Measurements from ENCODE around the gene RFX2. TPM values are rescaled to one million over a fixed set of nuclear protein-coding genes. Genes with fewer than 3 reads are reported as not detected.

RFX2 gene
- total RNA-seq, 2 donors from 2014 or later, result 21.7 to 30.3 TPM

- DNase-seq (ENCODE audit: low spot score) (no peak), ATAC-seq (ENCODE audit: insufficient number of reproducible peaks, low FRiP score, low read depth) (no peak)
- no peaks in the 10 kb centered on the region for H3K9me3 ChIP-seq
- H3K27ac ChIP-seq, result no peak overlapping the region
- no peaks in the 10 kb centered on the region for H3K4me1 ChIP-seq (ENCODE audit: control insufficient read depth in 1 of 2, low read depth in 2 of 2)
- no peak for TF ChIP-seq CTCF (IDR thresholded peaks at IDR 0.05)
- H3K4me3 ChIP-seq, result no peak overlapping the region
- H3K27me3 ChIP-seq (replicated peaks; ENCODE audit: insufficient read depth), result no peaks in the 10 kb centered on the region
- H3K36me3 ChIP-seq, result peaks cover 11% of the 10 kb centered on the region
Observed at GRCh38 chr19:6012426-6013170, 97.7 kb downstream of the RFX2 start.

GRCh38 chr19:6011794-6012193, 98.5 kb downstream of the RFX2 start:
- DNase-seq (ENCODE audit: low spot score) (no peak), ATAC-seq (ENCODE audit: insufficient number of reproducible peaks, low FRiP score, low read depth) (no peak)
- Histone ChIP-seq H3K4me1 (ENCODE audit: control insufficient read depth in 1 of 2, low read depth in 2 of 2) (no peaks in the 10 kb centered on the region), H3K9me3 (no peaks in the 10 kb centered on the region), H3K27ac (no peak overlapping the region), H3K27me3 (replicated peaks; ENCODE audit: insufficient read depth) (no peaks in the 10 kb centered on the region), H3K36me3 (peaks cover 11% of the 10 kb centered on the region), H3K4me3 (no peak overlapping the region)
- TF ChIP-seq CTCF (IDR thresholded peaks at IDR 0.05), result no peak

- ATAC-seq (ENCODE audit: insufficient number of reproducible peaks, low FRiP score, low read depth), result no peak
- Histone ChIP-seq H3K27ac (no peak overlapping the region), H3K4me1 (ENCODE audit: control insufficient read depth in 1 of 2, low read depth in 2 of 2) (no peaks in the 10 kb centered on the region), H3K36me3 (peaks cover 11% of the 10 kb centered on the region), H3K9me3 (no peaks in the 10 kb centered on the region), H3K27me3 (replicated peaks; ENCODE audit: insufficient read depth) (no peaks in the 10 kb centered on the region), H3K4me3 (no peak overlapping the region)
- no peak for DNase-seq (ENCODE audit: low spot score)
- no peak for TF ChIP-seq CTCF (IDR thresholded peaks at IDR 0.05)
Observed at GRCh38 chr19:6011206-6011605, 99.1 kb downstream of the RFX2 start.

- H3K36me3 ChIP-seq, result peaks cover 22% of the 10 kb centered on the region
- no peak overlapping the region for H3K27ac ChIP-seq
- DNase-seq (ENCODE audit: low spot score) (no peak), ATAC-seq (ENCODE audit: insufficient number of reproducible peaks, low FRiP score, low read depth) (no peak)
- TF ChIP-seq CTCF (IDR thresholded peaks at IDR 0.05), result no peak
- no peaks in the 10 kb centered on the region for H3K27me3 ChIP-seq (replicated peaks; ENCODE audit: insufficient read depth)
- H3K9me3 ChIP-seq, result no peaks in the 10 kb centered on the region
- no peaks in the 10 kb centered on the region for H3K4me1 ChIP-seq (ENCODE audit: control insufficient read depth in 1 of 2, low read depth in 2 of 2)
- no peak overlapping the region for H3K4me3 ChIP-seq
Observed at GRCh38 chr19:6010107-6010506, 100.2 kb downstream of the RFX2 start.

- H3K27ac ChIP-seq, result no peak overlapping the region
- TF ChIP-seq CTCF (IDR thresholded peaks at IDR 0.05), result no peak
- DNase-seq (ENCODE audit: low spot score) (no peak), ATAC-seq (ENCODE audit: insufficient number of reproducible peaks, low FRiP score, low read depth) (no peak)
- no peak overlapping the region for H3K4me3 ChIP-seq
- no peaks in the 10 kb centered on the region for H3K27me3 ChIP-seq (replicated peaks; ENCODE audit: insufficient read depth)
- H3K4me1 ChIP-seq (ENCODE audit: control insufficient read depth in 1 of 2, low read depth in 2 of 2), result no peaks in the 10 kb centered on the region
- H3K9me3 ChIP-seq, result no peaks in the 10 kb centered on the region
- H3K36me3 ChIP-seq, result peaks cover 26% of the 10 kb centered on the region
Observed at GRCh38 chr19:6007866-6008265, 102.4 kb downstream of the RFX2 start.

Measured in thoracic aorta (tissue), 2 donors.